Stomach (tissue), 9 donors: ENCODE measurements around the gene TAL1. TPM values are rescaled to one million over a fixed set of nuclear protein-coding genes. Genes with fewer than 3 reads are reported as not detected.

Source experiments
- DNase-seq, 2 donors: peaks; one replicate each; pipeline versions ENCODE4 v3.0.0 to v3.0.0-alpha.2; 2013 to 2019
- H3K27ac ChIP-seq, 5 donors: fragments of 200-600 bp in 4 of 5; sonication (generic) in 4 of 5; one replicate each; pipeline ENCODE4 v1.5.1; 2013 to 2019; ENCODE audit warnings: mild to moderate bottlenecking in 1 of 5, moderate library complexity in 1 of 5
- H3K27me3 ChIP-seq, 3 donors: fragments of 200-600 bp; sonication (generic); one replicate each; pipeline ENCODE4 v1.5.1; 2017 to 2019; ENCODE audit warnings: mixed run types in 1 of 3
- H3K36me3 ChIP-seq, 4 donors: fragments of 200-600 bp; sonication (generic); 1 replicate in 3 of 4; 2 replicates in 1 of 4; pipeline ENCODE4 v1.5.1; 2016 to 2019
- H3K4me1 ChIP-seq, 4 donors: fragments of 200-600 bp; sonication (generic); one replicate each; pipeline ENCODE4 v1.5.1; 2016 to 2019
- H3K4me3 ChIP-seq, 4 donors: fragments of 200-600 bp; sonication (generic) in 3 of 4; one replicate each; pipeline ENCODE4 v1.5.1; 2016 to 2019; ENCODE audit warnings: mild to moderate bottlenecking in 1 of 4
- H3K9me3 ChIP-seq, 4 donors: fragments of 200-600 bp; sonication (generic); one replicate each; pipeline ENCODE4 v1.5.1; 2016 to 2019
- EP300 ChIP-seq: sonication (generic); formaldehyde crosslinking; IDR thresholded peaks from one replicate; pipeline ENCODE4 v1.6.1; 2017; ENCODE audit warnings: antibody characterized with exemption
- POLR2A ChIP-seq, 4 donors: fragments of 450-650 bp; IDR thresholded peaks; one replicate each; pipeline ENCODE4 v1.6.1; 2016; ENCODE audit warnings: antibody characterized with exemption in 4 of 4, control low read depth in 2 of 4, mild to moderate bottlenecking in 1 of 4, moderate library complexity in 1 of 4
- POLR2AphosphoS5 ChIP-seq, 3 donors: sonication (generic); formaldehyde crosslinking; IDR thresholded peaks; one replicate each; pipeline ENCODE4 v1.6.1; 2016; ENCODE audit warnings: antibody characterized with exemption in 3 of 3
- WGBS, 5 donors: extraction: QIAGEN DNeasy Blood & Tissue Kit in 3 of 5; methylation state at CpG; one replicate each; pipeline versions ENCODE4 v1.1.5 to v1.1.7; 2013 to 2018; 5-methylcytosine and 5-hydroxymethylcytosine counted together
- intact Hi-C: fragments of 100-400 bp; cut with DNase I; formaldehyde crosslinking; loops from one replicate; pipeline ENCODE4 v1.15.1; 2023; ENCODE audit warnings: low total_unique reads
- polyA plus RNA-seq, 3 donors: library from polyadenylated mRNA; stranded (reverse); fragments of 200-250 nt; gene quantifications; one replicate each; pipeline ENCODE4 v1.2.3, GENCODE V29; 2013
- total RNA-seq, 5 donors: library from RNA; depleted of rRNA; stranded (reverse); fragments of >200 nt; gene quantifications; one replicate each; pipeline versions ENCODE4 v1.1.0 to v1.2.3, GENCODE V29; 2014 to 2016
- TF ChIP-seq, protein P1 (sequence below), 7 experiments: fragments of 450-650 bp in 4 of 7; fragments of 200-600 bp in 3 of 7; sonication (generic) in 3 of 7; IDR thresholded peaks; one replicate each; pipeline ENCODE4 v1.5.1; 2016 to 2019; ENCODE audit warnings: antibody characterized with exemption in 7 of 7, control low read depth in 2 of 7, mild to moderate bottlenecking in 1 of 7
- donor health status: healthy with polysubstance abuse.
- donor health status: Bipolar disorder and iron deficiency.
- donor health status: healthy.

Gene TAL1
- total and polyA plus RNA-seq, 8 donors: under 0.01 to 4.5 (median 1.5) TPM; not detected in 1

DNA sequence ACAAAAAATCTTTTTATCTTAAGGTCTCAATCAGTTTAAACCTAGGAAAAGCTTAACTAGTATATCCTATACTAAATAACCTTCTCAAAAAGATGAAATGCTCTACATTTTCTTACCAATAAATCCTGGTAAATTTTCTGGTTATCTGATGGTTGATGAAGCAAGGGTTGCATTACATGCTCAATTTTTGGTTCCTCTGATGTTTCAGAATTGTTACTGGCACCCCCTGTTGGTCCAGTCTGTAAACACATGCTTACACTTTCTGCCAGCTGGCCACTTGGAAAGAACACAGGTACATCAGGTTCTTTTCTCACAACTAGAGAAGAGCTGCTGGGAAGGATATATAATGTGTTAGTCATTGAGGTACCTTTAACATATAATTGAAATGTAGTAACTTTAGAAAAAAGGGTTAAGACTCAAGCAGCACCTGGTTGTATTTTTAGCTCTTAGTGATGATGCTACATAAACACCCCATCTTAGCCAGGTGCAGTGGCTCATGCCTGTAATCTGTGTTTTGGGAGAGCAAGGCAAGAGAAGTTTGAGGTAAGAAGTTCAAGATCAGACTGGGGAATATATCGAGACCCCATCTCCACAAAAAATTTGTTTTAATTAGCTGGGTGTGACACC is 30.9 kb upstream of the TAL1 start:
- no peak overlapping the region for H3K4me3 ChIP-seq
- intact Hi-C loops: loop anchor here (10.0 kb wide), 1 partner anchor 78 kb away; no protein-coding TSS in a partner anchor
- H3K36me3 ChIP-seq: peaks cover 0 to 4% (median 0%) of the 10 kb centered on the region in 4 donors
- TF ChIP-seq, protein P1, sequence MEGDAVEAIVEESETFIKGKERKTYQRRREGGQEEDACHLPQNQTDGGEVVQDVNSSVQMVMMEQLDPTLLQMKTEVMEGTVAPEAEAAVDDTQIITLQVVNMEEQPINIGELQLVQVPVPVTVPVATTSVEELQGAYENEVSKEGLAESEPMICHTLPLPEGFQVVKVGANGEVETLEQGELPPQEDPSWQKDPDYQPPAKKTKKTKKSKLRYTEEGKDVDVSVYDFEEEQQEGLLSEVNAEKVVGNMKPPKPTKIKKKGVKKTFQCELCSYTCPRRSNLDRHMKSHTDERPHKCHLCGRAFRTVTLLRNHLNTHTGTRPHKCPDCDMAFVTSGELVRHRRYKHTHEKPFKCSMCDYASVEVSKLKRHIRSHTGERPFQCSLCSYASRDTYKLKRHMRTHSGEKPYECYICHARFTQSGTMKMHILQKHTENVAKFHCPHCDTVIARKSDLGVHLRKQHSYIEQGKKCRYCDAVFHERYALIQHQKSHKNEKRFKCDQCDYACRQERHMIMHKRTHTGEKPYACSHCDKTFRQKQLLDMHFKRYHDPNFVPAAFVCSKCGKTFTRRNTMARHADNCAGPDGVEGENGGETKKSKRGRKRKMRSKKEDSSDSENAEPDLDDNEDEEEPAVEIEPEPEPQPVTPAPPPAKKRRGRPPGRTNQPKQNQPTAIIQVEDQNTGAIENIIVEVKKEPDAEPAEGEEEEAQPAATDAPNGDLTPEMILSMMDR (IDR thresholded peaks at IDR 0.05): peak in 5 of 7 experiments; percentile 28 to 47 (median 37)
- no peak for TF ChIP-seq EP300
- no peak overlapping the region for H3K27ac ChIP-seq
- no peaks in the 10 kb centered on the region for H3K9me3 ChIP-seq
- no peaks in the 10 kb centered on the region for H3K27me3 ChIP-seq
- 85 to 100% (median 90%) methylated on average over 1 of the region's 1 CpG for WGBS, 5 donors
- H3K4me1 ChIP-seq: no peaks in the 10 kb centered on the region
- DNase-seq: peak; percentile 44 to 57

DNA sequence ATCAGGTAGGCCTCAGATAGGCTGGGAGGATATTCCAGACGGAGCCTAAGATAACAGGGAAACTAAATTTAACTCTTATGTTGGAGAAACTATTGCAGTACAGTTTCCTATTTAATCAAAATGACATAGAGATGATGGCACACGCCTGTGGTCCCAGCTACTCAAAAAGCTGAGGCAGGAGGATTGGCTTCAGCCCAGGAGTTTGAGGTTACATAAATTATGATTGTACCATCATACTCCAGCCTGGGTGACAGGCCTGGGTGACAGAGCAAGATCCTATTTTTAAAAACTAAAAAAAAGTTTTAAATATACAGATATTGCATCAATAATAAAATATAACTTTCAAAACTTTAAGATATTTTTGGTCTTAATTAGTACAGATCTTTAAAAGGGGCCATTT is 25.2 kb upstream of the TAL1 start:
- 62 to 83% (median 63%) methylated on average over 2 of the region's 2 CpGs for WGBS, 5 donors
- H3K4me1 ChIP-seq: no peaks in the 10 kb centered on the region
- H3K27me3 ChIP-seq: no peaks in the 10 kb centered on the region
- H3K36me3 ChIP-seq: peaks cover 0 to 7% (median 0%) of the 10 kb centered on the region in 4 donors
- intact Hi-C loops: no loop called here
- TF ChIP-seq POLR2A (IDR thresholded peaks at IDR 0.05) (no peak), POLR2AphosphoS5 (IDR thresholded peaks at IDR 0.05) (no peak), EP300 (no peak)
- TF ChIP-seq, protein P1 (IDR thresholded peaks at IDR 0.05): no peak
- DNase-seq: no peak
- no peak overlapping the region for H3K4me3 ChIP-seq
- H3K9me3 ChIP-seq: no peaks in the 10 kb centered on the region
- H3K27ac ChIP-seq: no peak overlapping the region

DNA sequence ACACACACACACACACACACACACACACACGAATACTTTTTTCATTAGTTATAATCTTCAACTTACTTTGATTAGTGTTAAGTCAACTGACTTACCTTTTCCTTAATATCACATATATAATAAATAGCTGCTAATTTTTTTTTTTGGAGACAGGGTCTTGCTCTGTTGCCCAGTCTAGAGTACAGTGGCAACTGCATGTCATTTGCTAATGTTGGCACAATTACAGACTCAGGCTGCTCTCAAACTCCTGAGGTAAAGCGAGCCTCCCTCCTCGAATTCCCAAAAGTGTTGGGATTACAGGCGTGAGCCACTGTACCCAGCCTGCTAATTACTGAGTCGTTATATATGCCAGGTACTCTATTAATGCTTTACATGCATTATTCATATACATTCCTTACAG is 20.8 kb upstream of the TAL1 start:
- Histone ChIP-seq H3K27me3 (no peaks in the 10 kb centered on the region), H3K9me3 (no peaks in the 10 kb centered on the region), H3K4me1 (no peaks in the 10 kb centered on the region), H3K4me3 (no peak overlapping the region), H3K27ac (no peak overlapping the region), H3K36me3 (peaks cover 0 to 14% (median 0%) of the 10 kb centered on the region in 4 donors)
- intact Hi-C loops: no loop called here
- 94 to 96% (median 95%) methylated on average over 5 of the region's 5 CpGs for WGBS, 5 donors
- no peak for DNase-seq
- no peak for TF ChIP-seq EP300
- no peak for TF ChIP-seq POLR2A (IDR thresholded peaks at IDR 0.05)
- TF ChIP-seq POLR2AphosphoS5 (IDR thresholded peaks at IDR 0.05): no peak
- TF ChIP-seq, protein P1 (IDR thresholded peaks at IDR 0.05): no peak

DNA sequence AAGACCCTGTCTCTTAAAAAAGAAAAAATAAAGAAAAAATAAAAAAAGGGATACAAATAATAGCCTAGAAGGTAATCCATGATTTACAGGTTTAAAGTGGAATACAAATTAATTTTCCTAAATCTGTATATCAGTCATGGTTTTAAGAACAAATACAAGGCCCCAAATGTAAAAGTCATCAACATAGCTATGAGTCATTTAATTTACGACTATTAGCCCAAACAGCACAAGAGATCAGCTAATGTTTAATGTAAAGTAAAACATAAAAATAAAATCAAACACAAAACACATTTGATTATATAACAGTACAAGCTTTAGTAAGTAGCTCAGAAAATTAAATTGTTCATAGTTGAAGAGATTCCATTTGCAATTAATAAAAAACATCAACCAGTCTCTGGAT is 20.3 kb upstream of the TAL1 start:
- Histone ChIP-seq H3K27ac (no peak overlapping the region), H3K36me3 (peaks cover 0 to 14% (median 0%) of the 10 kb centered on the region in 4 donors), H3K4me1 (no peaks in the 10 kb centered on the region), H3K9me3 (no peaks in the 10 kb centered on the region), H3K27me3 (no peaks in the 10 kb centered on the region), H3K4me3 (no peak overlapping the region)
- TF ChIP-seq, protein P1 (IDR thresholded peaks at IDR 0.05): no peak
- TF ChIP-seq POLR2A (IDR thresholded peaks at IDR 0.05) (no peak), POLR2AphosphoS5 (IDR thresholded peaks at IDR 0.05) (no peak), EP300 (no peak)
- intact Hi-C loops: no loop called here
- WGBS, 5 donors: 71 to 97% (median 84%) methylated on average over 1 of the region's 1 CpG
- no peak for DNase-seq
